ENCODE measurements around the gene OR2Y1. TPM values are rescaled to one million over a fixed set of nuclear protein-coding genes. Genes with fewer than 3 reads are reported as not detected.
"Not testable (repeated sequence)": the region's sequence is repeated elsewhere in the genome, so short reads cannot be mapped to it uniquely, and the experiment has no call there.

OR2Y1 gene
- total and polyA plus RNA-seq, 2 of the 4 experiments (the other 2 are of a cell fraction): not detected

GRCh38 chr5:180781900-180782326, 42.1 kb upstream of the OR2Y1 start:
- dilution Hi-C loops (cut with HindIII; ENCODE audit: low sequenced_read_pairs, unreplicated experiment); H4K8ac ChIP-seq (ENCODE audit: low read depth in 2 of 2, low read length in 2 of 2); H3K4me2 ChIP-seq (ENCODE audit: low read depth, low read length); H3K9me3 ChIP-seq (ENCODE audit: control insufficient read depth, insufficient read depth, low read length); H3K18ac ChIP-seq (ENCODE audit: low read depth, low read length); H3K27ac ChIP-seq (ENCODE audit: insufficient read depth, low read length); CTCF ChIA-PET; DNase-seq; H3K27me3 ChIP-seq (ENCODE audit: control insufficient read depth, insufficient read depth, low read length); H2AK9ac ChIP-seq (replicated peaks; ENCODE audit: low read depth, low read length, poor library complexity); H2BK15ac ChIP-seq (ENCODE audit: low read depth, low read length); H3K56ac ChIP-seq (ENCODE audit: extremely low read depth, insufficient read depth, low read length); intact Hi-C loops (cut with micrococcal nuclease); H4K20me1 ChIP-seq (ENCODE audit: insufficient read depth, low read length); H3K4me3 ChIP-seq (ENCODE audit: insufficient read depth, low read depth, low read length); BruUV-seq (replicated peaks); H2AFZ ChIP-seq (replicated peaks; ENCODE audit: low read length, poor library complexity); H3K36me3 ChIP-seq (ENCODE audit: control insufficient read depth, insufficient read depth, low read length); H3K9ac ChIP-seq (ENCODE audit: low read depth, low read length); H2BK5ac ChIP-seq (ENCODE audit: low read depth, low read length, poor library complexity, severe bottlenecking); H4K91ac ChIP-seq (ENCODE audit: insufficient read depth, low read depth, low read length); ATAC-seq (ENCODE audit: low read depth); H2BK120ac ChIP-seq (ENCODE audit: low read depth, low read length); H3K23ac ChIP-seq (ENCODE audit: low read depth, low read length); H3K14ac ChIP-seq (replicated peaks; ENCODE audit: low read depth, low read length); H4K5ac ChIP-seq (ENCODE audit: low read depth, low read length); H2BK20ac ChIP-seq (ENCODE audit: low read depth, low read length); H3K4ac ChIP-seq (ENCODE audit: low read depth, low read length); H3K9me1 ChIP-seq (ENCODE audit: insufficient read depth, low read length); H2AK5ac ChIP-seq (ENCODE audit: low read depth, low read length): not testable (repeated sequence)
- Histone ChIP-seq H3K4me1 (ENCODE audit: control insufficient read depth, insufficient read depth, low read length) (peaks cover 18% of the 10 kb centered on the region), H3K79me1 (ENCODE audit: low read depth in 1 of 2, low read length in 2 of 2) (peaks cover 8 to 23% of the 10 kb centered on the region in 2 experiments; a peak in 3 of 4 replicates)
- in situ Hi-C loops (cut with MboI; ENCODE audit: low sequenced_read_pairs): loop anchor here (5.0 kb wide), 1 partner anchor 370 kb away; no protein-coding TSS in a partner anchor
- POLR2A ChIA-PET (ENCODE audit: unreplicated experiment): interaction anchor here (0.7 kb wide), 1 partner anchor 25 kb away, joined by 3 read pairs; no protein-coding TSS in a partner anchor
- 90% methylated on average over 7 of the region's 14 CpGs; no CpG with 5 or more reads in 1 of the 2 experiments for WGBS, 2 experiments (ENCODE audit: extremely low coverage in 2 of 2, insufficient read length in 1 of 2)
